ENCODE data around the gene SLC35F3. TPM values are rescaled to one million over a fixed set of nuclear protein-coding genes. Genes with fewer than 3 reads are reported as not detected.
"Not testable (repeated sequence)": the region's sequence is repeated elsewhere in the genome, so short reads cannot be mapped to it uniquely, and the experiment has no call there.

SLC35F3 gene
- total RNA-seq, 1 experiment from 2014 or later, result 19.1 TPM

DNA sequence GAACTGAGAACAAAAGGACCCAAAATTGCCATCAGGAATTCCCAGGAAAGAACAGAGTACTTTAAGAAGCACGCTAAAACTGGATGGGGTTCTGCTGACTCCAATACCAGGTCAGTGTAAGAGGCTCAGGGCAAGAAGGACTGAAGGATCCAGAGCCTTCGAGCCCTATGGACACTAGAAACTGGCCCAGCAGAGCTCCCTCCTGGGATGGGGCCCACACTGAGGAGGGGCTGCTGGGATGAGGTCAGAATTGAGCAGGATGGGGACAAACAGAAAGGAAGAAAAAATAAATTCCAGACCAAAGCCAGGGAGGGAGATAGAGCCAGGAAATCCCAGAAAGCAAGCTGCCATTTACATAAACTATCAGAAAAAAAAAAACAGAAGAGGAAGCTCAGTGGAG lies 246.4 kb downstream of the SLC35F3 start:
- POLR2A ChIA-PET, result interaction anchor here (0.6 kb wide), 1 partner anchor 33 kb away, joined by 4 read pairs; no protein-coding TSS in a partner anchor
- in situ Hi-C loops (cut with HindIII; ENCODE audit: low pct_unique_long_range_greater_than_20kb, low sequenced_read_pairs) (no loop called here), intact Hi-C loops (cut with micrococcal nuclease; ENCODE audit: unreplicated experiment) (loop anchor here (5.0 kb wide), 1 partner anchor 156 kb away; no protein-coding TSS in a partner anchor)
- no peak for ATAC-seq
- BruUV-seq (replicated peaks), result no TSS peak
- no peaks in the 10 kb centered on the region; the same call in 1 of the 2 replicates for H3K36me3 ChIP-seq (ENCODE audit: control insufficient read depth, insufficient read depth, low read length)
- H3K4me3 ChIP-seq (ENCODE audit: low read depth in 2 of 2, low read length in 2 of 2), result no peak overlapping the region
- H3K4me1 ChIP-seq (ENCODE audit: control insufficient read depth, insufficient read depth, low read length), result no peaks in the 10 kb centered on the region
- H3K27me3 ChIP-seq (ENCODE audit: control insufficient read depth, insufficient read depth, low read length), result no peaks in the 10 kb centered on the region
- peaks cover 6% of the 10 kb centered on the region; the same call in 1 of the 2 replicates for H3K9me3 ChIP-seq (ENCODE audit: control insufficient read depth, insufficient read depth, low read depth, low read length)
- TF ChIP-seq, protein P1, sequence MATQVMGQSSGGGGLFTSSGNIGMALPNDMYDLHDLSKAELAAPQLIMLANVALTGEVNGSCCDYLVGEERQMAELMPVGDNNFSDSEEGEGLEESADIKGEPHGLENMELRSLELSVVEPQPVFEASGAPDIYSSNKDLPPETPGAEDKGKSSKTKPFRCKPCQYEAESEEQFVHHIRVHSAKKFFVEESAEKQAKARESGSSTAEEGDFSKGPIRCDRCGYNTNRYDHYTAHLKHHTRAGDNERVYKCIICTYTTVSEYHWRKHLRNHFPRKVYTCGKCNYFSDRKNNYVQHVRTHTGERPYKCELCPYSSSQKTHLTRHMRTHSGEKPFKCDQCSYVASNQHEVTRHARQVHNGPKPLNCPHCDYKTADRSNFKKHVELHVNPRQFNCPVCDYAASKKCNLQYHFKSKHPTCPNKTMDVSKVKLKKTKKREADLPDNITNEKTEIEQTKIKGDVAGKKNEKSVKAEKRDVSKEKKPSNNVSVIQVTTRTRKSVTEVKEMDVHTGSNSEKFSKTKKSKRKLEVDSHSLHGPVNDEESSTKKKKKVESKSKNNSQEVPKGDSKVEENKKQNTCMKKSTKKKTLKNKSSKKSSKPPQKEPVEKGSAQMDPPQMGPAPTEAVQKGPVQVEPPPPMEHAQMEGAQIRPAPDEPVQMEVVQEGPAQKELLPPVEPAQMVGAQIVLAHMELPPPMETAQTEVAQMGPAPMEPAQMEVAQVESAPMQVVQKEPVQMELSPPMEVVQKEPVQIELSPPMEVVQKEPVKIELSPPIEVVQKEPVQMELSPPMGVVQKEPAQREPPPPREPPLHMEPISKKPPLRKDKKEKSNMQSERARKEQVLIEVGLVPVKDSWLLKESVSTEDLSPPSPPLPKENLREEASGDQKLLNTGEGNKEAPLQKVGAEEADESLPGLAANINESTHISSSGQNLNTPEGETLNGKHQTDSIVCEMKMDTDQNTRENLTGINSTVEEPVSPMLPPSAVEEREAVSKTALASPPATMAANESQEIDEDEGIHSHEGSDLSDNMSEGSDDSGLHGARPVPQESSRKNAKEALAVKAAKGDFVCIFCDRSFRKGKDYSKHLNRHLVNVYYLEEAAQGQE (IDR thresholded peaks at IDR 0.05; ENCODE audit: insufficient read depth in 1 of 2, low read depth in 2 of 2, low read length in 1 of 2), result no peak
- TF ChIP-seq SIN3A (IDR thresholded peaks at IDR 0.05; ENCODE audit: borderline replicate concordance, insufficient read depth, low read depth, low read length), result no peak
- no peak for TF ChIP-seq POLR2AphosphoS5 (IDR thresholded peaks at IDR 0.05; ENCODE audit: low read depth, low read length)
- TF ChIP-seq TCF7L2 (IDR thresholded peaks at IDR 0.05; ENCODE audit: low read depth, low read length), result no peak
- TF ChIP-seq, protein P2, sequence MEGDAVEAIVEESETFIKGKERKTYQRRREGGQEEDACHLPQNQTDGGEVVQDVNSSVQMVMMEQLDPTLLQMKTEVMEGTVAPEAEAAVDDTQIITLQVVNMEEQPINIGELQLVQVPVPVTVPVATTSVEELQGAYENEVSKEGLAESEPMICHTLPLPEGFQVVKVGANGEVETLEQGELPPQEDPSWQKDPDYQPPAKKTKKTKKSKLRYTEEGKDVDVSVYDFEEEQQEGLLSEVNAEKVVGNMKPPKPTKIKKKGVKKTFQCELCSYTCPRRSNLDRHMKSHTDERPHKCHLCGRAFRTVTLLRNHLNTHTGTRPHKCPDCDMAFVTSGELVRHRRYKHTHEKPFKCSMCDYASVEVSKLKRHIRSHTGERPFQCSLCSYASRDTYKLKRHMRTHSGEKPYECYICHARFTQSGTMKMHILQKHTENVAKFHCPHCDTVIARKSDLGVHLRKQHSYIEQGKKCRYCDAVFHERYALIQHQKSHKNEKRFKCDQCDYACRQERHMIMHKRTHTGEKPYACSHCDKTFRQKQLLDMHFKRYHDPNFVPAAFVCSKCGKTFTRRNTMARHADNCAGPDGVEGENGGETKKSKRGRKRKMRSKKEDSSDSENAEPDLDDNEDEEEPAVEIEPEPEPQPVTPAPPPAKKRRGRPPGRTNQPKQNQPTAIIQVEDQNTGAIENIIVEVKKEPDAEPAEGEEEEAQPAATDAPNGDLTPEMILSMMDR (IDR thresholded peaks at IDR 0.05), result no peak
- CTCF ChIA-PET, result no interaction called here
- no peak overlapping the region for H3K27ac ChIP-seq (ENCODE audit: low read length)
- no peak for DNase-seq (ENCODE audit: low read depth, low spot score)

DNA sequence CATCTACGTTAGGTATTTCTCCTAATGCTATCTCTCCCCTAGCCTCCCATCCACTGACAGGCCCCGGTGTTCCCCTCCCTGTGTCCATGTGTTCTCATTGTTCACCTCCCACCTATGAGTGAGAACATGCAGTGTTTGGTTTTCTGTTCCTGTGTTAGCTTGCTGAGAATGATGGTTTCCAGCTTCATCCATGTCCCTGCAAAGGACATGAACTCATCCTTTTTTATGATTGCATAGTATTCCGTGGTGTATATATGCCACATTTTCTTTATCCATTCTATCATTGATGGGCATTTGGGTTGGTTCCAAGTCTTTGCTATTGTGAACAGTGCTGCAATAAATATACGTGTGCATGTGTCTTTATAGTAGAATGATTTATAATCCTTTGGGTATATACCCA lies 247.9 kb downstream of the SLC35F3 start:
- POLR2A ChIA-PET; BruUV-seq (replicated peaks); H3K36me3 ChIP-seq (ENCODE audit: control insufficient read depth, insufficient read depth, low read length); ATAC-seq; H3K9me3 ChIP-seq (ENCODE audit: control insufficient read depth, insufficient read depth, low read depth, low read length); H3K4me1 ChIP-seq (ENCODE audit: control insufficient read depth, insufficient read depth, low read length); H3K4me3 ChIP-seq (ENCODE audit: low read depth in 2 of 2, low read length in 2 of 2); CTCF ChIA-PET; H3K27ac ChIP-seq (ENCODE audit: low read length); in situ Hi-C loops (cut with HindIII; ENCODE audit: low pct_unique_long_range_greater_than_20kb, low sequenced_read_pairs); H3K27me3 ChIP-seq (ENCODE audit: control insufficient read depth, insufficient read depth, low read length); DNase-seq (ENCODE audit: low read depth, low spot score): not testable (repeated sequence)
- intact Hi-C loops (cut with micrococcal nuclease; ENCODE audit: unreplicated experiment), result loop anchor here (5.0 kb wide), 1 partner anchor 155 kb away; no protein-coding TSS in a partner anchor
